ENCODE measurements around the gene FCRL2.
A peak's percentile ranks its signal among the peaks of the same experiment; 100 is the strongest.

FCRL2 gene

DNA sequence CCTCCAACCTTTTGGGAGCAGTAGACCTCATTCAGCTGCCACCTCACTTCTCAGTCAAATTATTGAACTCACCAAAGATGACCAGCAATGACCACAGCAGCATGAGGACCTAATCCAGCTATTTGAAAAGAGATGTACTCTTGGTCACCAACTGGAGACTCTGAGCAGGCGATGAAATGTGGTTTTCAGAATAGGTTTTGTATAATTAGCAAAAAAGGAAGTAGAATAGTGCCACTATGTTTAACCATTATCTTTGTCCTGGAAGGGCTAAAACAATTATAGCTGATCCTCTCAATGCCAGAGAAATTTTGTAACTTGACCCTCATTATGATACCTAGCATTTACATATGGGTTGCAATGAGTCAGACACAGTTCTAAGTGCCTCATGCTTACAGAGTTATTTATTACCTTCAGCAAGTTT lies at the start of gene FCRL2:
Gene FCRL2 (minus strand): TSS at position 162 of the 421 bp plus-strand sequence. CDS start 59 bp downstream, at position 103.
- DNase-seq (ENCODE audit: extremely low spot score, insufficient read length, low read depth) = no peak
- FAIRE-seq = peak; percentile 92

DNA sequence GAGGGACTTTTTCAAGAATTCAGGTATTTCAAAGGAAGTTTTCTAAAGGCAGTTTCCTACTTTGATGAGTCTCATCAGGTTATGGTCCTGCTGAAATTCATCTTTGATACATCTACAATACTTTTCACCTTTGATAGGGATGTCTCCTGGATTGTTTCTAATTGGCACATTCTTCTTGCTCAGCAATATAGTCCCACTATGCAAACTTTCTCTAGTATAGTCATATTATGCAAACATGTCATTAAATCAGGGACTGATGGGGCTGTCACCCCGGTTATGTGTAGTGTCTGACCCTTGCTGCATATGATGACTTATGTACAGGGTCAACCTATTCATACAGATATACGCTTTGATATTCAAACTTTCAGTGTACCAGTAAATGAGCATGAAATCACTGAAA lies 43.4 kb upstream of the FCRL2 start:
- FAIRE-seq (no peak), DNase-seq (ENCODE audit: extremely low spot score, insufficient read length, low read depth) (no peak)

DNA sequence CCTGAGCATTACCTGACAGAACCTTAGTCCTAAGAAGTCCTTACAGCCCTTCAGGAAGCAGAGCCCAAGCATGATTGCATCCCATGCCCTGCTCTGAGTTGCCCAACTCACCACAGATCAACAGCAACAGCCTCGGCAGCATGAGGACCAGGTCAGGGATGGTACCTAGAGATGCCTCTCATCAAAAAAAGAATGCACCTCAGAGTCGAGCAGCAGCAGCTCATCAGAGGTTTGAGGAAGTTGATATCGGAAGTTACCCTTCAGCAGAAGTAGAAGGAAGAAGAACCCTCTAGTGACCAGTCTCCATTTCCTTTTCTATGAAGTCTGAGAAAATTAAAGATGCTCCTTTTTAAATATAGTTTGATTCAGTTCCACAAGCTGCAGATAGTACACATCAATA lies 43.0 kb upstream of the FCRL2 start, which contains the start of gene FCRL1:
Gene FCRL1 (minus strand): TSS at position 225 of the 400 bp plus-strand sequence. CDS start 83 bp downstream, at position 142.
- FAIRE-seq (no peak), DNase-seq (ENCODE audit: extremely low spot score, insufficient read length, low read depth) (no peak)

GRCh38 chr1:157819215-157819614 lies 42.3 kb upstream of the FCRL2 start:
- FAIRE-seq (no peak), DNase-seq (ENCODE audit: extremely low spot score, insufficient read length, low read depth) (no peak)

GRCh38 chr1:157813269-157813668 lies 36.3 kb upstream of the FCRL2 start:
- FAIRE-seq = no peak
- no peak for DNase-seq (ENCODE audit: extremely low spot score, insufficient read length, low read depth)

GRCh38 chr1:157806431-157807149 lies 29.7 kb upstream of the FCRL2 start:
- DNase-seq (ENCODE audit: extremely low spot score, insufficient read length, low read depth) (peak; percentile 33), FAIRE-seq (peak; percentile 96)

GRCh38 chr1:157803851-157804250 lies 26.9 kb upstream of the FCRL2 start:
- FAIRE-seq (no peak), DNase-seq (ENCODE audit: extremely low spot score, insufficient read length, low read depth) (no peak)

DNA sequence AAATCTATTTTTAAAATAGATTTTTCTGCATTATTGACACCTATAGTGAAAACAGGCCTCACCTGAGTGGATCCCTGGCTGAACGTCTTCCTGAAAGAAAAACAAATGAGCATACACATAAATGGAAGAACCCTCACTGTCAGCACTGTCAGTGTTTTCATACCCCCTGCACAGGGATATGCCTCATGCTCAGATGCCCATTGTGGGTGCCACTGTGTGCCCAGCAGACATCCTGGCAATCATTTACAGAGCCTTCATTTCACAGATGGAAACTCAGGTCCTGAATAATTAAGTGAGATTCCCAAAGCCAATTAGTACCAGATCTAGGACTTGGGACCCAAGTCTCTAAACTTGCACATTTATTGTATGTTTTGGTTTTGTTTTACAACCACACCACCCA lies 23.1 kb upstream of the FCRL2 start:
- DNase-seq (ENCODE audit: extremely low spot score, insufficient read length, low read depth) (no peak), FAIRE-seq (no peak)

GRCh38 chr1:157798211-157798610 lies 21.3 kb upstream of the FCRL2 start:
- DNase-seq (ENCODE audit: extremely low spot score, insufficient read length, low read depth) (no peak), FAIRE-seq (no peak)

DNA sequence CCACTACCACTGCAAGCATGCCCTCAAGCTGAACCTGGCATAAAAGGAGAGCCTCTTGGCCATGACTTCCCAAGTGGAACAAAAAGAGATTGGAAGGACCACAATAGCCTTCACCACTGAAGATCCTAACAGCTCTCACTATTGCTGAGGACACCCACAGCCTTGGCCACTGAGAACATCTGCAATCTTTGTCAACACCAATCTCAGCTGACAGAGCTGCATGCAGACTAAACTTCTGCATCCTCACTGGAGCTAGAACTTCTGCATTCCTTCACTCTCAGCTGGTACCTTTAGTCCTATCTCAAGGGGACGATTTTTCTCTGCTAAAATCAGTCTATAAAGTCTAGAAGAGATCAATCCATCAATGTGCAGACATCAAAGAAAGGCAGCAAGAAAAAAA lies 8.3 kb upstream of the FCRL2 start:
- DNase-seq (ENCODE audit: extremely low spot score, insufficient read length, low read depth) (no peak), FAIRE-seq (no peak)

GRCh38 chr1:157784801-157785200 lies 7.9 kb upstream of the FCRL2 start:
- FAIRE-seq (no peak), DNase-seq (ENCODE audit: extremely low spot score, insufficient read length, low read depth) (no peak)

- FAIRE-seq (no peak), DNase-seq (ENCODE audit: extremely low spot score, insufficient read length, low read depth) (no peak)
These were observed 6.0 kb upstream of the FCRL2 start for GRCh38 chr1:157782931-157783330.

DNA sequence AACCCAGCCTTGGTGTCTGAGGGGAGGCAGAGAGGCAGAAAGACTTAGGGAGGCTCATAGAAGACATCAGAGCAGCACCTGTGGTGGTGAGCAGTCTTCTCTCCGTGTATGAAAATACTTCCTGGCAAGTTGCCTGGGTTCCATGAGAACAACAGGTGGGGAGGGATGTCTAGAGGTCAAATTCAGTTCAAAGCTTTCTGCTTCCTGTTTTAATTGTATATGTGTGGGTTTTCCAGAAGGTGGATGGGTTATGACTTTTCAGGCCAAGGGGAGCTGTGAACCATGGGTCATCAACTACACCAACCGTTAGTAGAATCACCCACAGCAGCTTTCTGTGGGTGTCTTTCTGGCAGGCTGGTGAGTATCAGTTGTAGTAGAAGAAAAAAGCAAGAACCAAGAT lies 4.1 kb upstream of the FCRL2 start:
- FAIRE-seq (peak; percentile 89), DNase-seq (ENCODE audit: extremely low spot score, insufficient read length, low read depth) (no peak)

GRCh38 chr1:157775101-157775870 lies 1.6 kb downstream of the FCRL2 start:
- peak; percentile 39 for FAIRE-seq
- no peak for DNase-seq (ENCODE audit: extremely low spot score, insufficient read length, low read depth)

- DNase-seq (ENCODE audit: extremely low spot score, insufficient read length, low read depth) (no peak), FAIRE-seq (no peak)
These were observed 2.5 kb downstream of the FCRL2 start for GRCh38 chr1:157774412-157774811.

GRCh38 chr1:157773493-157774350 lies 3.2 kb downstream of the FCRL2 start:
- DNase-seq (ENCODE audit: extremely low spot score, insufficient read length, low read depth) (no peak), FAIRE-seq (peak; percentile 74)

DNA sequence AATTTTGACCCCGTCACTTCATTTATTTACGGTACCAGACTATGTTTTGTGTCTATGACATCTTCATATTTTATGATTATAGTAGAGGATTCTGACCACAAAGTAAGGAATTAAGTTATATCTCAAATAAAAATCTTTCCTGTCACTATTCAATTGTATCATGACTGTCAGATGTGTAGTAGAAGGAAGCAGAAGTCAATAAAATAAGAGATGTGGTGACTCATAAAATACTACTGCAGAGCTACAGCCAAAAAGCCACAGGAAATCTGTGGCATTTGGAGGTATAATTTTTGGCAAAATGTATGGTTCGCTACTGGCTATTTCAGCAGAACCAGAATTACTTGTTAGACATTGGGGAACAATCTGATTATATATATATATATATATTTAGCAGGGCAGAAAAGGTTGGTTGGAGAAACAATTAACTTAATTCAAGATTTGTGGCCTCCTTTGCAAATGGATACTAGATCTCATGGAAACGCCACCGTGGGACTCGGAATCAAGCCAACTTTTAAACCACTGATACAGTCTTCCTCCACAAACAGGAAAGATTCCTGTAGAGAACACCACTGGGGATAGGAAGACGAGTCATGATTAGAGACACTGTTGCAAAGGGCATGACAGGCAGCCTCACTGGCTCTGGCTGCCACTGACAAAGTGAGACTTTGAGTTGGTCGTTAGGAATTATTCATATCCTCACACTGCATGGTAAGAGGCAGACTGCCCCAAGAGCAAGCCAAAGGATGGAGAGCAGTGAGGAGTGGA lies 5.1 kb downstream of the FCRL2 start:
- FAIRE-seq (no peak), DNase-seq (ENCODE audit: extremely low spot score, insufficient read length, low read depth) (no peak)

GRCh38 chr1:157770442-157771043 lies 6.4 kb downstream of the FCRL2 start:
- DNase-seq (ENCODE audit: extremely low spot score, insufficient read length, low read depth) = no peak
- FAIRE-seq = no peak

- FAIRE-seq (no peak), DNase-seq (ENCODE audit: extremely low spot score, insufficient read length, low read depth) (no peak)
These were observed 10.1 kb downstream of the FCRL2 start for GRCh38 chr1:157766792-157767191.

Measured in GM18507 (cell line).